ENCODE measurements around the gene GAMT. TPM values are rescaled to one million over a fixed set of nuclear protein-coding genes. Genes with fewer than 3 reads are reported as not detected.
"Not testable (repeated sequence)": the region's sequence is repeated elsewhere in the genome, so short reads cannot be mapped to it uniquely, and the experiment has no call there.

The GAMT gene
- total RNA-seq, 1 donor from 2014 or later, result 56.4 TPM

- no peaks in the 10 kb centered on the region for H3K27me3 ChIP-seq
- H3K36me3 ChIP-seq, result peaks cover 78 to 84% of the 10 kb centered on the region in 2 donors
- no peak overlapping the region for H3K4me3 ChIP-seq
- no peak for DNase-seq (ENCODE audit: low spot score in 2 of 2)
- H3K27ac ChIP-seq, result no peak overlapping the region
- H3K9me3 ChIP-seq, result no peaks in the 10 kb centered on the region
- TF ChIP-seq, protein P1, sequence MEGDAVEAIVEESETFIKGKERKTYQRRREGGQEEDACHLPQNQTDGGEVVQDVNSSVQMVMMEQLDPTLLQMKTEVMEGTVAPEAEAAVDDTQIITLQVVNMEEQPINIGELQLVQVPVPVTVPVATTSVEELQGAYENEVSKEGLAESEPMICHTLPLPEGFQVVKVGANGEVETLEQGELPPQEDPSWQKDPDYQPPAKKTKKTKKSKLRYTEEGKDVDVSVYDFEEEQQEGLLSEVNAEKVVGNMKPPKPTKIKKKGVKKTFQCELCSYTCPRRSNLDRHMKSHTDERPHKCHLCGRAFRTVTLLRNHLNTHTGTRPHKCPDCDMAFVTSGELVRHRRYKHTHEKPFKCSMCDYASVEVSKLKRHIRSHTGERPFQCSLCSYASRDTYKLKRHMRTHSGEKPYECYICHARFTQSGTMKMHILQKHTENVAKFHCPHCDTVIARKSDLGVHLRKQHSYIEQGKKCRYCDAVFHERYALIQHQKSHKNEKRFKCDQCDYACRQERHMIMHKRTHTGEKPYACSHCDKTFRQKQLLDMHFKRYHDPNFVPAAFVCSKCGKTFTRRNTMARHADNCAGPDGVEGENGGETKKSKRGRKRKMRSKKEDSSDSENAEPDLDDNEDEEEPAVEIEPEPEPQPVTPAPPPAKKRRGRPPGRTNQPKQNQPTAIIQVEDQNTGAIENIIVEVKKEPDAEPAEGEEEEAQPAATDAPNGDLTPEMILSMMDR (IDR thresholded peaks at IDR 0.05), result no peak
- H3K4me1 ChIP-seq, result peaks cover 0 to 2% of the 10 kb centered on the region in 2 donors
- intact Hi-C loops (cut with DNase I), result no loop called here
These were observed 20.6 kb upstream of the GAMT start for GRCh38 chr19:1421958-1422305.

- H3K27me3 ChIP-seq, result no peaks in the 10 kb centered on the region
- TF ChIP-seq, protein P1 (IDR thresholded peaks at IDR 0.05), result no peak
- H3K36me3 ChIP-seq, result peaks cover 73 to 81% of the 10 kb centered on the region in 2 donors
- H3K9me3 ChIP-seq, result no peaks in the 10 kb centered on the region
- intact Hi-C loops (cut with DNase I), result no loop called here
- H3K4me1 ChIP-seq, result peaks cover 4 to 7% of the 10 kb centered on the region in 2 donors
- no peak overlapping the region for H3K4me3 ChIP-seq
- DNase-seq (ENCODE audit: low spot score in 2 of 2), result no peak
- H3K27ac ChIP-seq, result no peak overlapping the region
These were observed 20.0 kb upstream of the GAMT start for GRCh38 chr19:1421218-1421957.

- TF ChIP-seq, protein P1 (IDR thresholded peaks at IDR 0.05), result no peak
- H3K4me1 ChIP-seq, result peaks cover 11 to 15% of the 10 kb centered on the region in 2 donors
- H3K27ac ChIP-seq, result no peak overlapping the region
- intact Hi-C loops (cut with DNase I), result no loop called here
- DNase-seq (ENCODE audit: low spot score in 2 of 2), result no peak
- no peaks in the 10 kb centered on the region for H3K9me3 ChIP-seq
- H3K27me3 ChIP-seq, result no peaks in the 10 kb centered on the region
- peaks cover 67 to 73% of the 10 kb centered on the region in 2 donors for H3K36me3 ChIP-seq
- no peak overlapping the region for H3K4me3 ChIP-seq
These were observed 19.2 kb upstream of the GAMT start for GRCh38 chr19:1420590-1420989.

- peaks cover 12 to 18% of the 10 kb centered on the region in 2 donors for H3K4me1 ChIP-seq
- H3K4me3 ChIP-seq; intact Hi-C loops (cut with DNase I); DNase-seq (ENCODE audit: low spot score in 2 of 2); H3K9me3 ChIP-seq; H3K27ac ChIP-seq; H3K27me3 ChIP-seq: not testable (repeated sequence)
- peaks cover 62 to 68% of the 10 kb centered on the region in 2 donors for H3K36me3 ChIP-seq
These were observed 18.7 kb upstream of the GAMT start for GRCh38 chr19:1420085-1420484.

DNA sequence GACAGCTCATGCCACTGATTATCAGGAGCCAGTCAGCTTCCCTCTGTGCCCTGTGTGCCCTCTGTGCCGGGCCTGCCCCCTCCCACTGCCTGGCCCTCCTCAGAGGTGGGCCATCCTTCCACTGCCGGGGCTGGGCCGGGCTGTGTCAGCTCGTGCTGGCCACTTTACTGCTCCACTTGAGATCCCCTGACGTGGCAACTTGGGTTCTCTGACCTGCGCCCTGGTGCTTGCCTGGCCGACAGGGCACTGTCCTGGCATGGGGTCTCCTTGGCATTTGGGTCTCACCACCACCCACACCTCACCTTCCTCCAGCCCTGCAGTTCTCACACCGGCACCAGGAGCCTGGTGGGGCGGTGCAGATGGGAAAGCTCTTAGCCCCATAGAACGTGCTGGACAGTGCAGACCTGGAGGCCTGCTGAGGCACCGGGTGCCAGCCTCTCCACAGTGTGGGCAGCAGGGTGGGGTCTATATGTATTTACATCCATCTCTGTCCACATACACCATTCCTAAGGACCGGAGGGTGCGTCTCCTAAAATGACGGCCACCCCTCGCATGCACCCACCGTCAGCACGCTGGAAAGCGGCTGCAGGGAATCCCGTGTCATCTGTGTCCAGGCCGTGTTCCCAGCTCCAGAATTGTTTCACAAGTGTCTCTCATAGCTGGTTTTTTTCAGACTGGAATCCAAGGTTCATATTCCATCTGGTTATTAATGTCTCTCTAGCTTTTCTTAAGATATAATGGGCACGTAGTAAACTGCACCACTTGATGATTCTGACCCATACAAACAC lies 17.8 kb upstream of the GAMT start:
- Histone ChIP-seq H3K36me3 (peaks cover 55 to 59% of the 10 kb centered on the region in 2 donors), H3K27ac (no peak overlapping the region), H3K4me3 (no peak overlapping the region), H3K9me3 (no peaks in the 10 kb centered on the region), H3K27me3 (no peaks in the 10 kb centered on the region), H3K4me1 (peaks cover 12 to 21% of the 10 kb centered on the region in 2 donors)
- no peak for DNase-seq (ENCODE audit: low spot score in 2 of 2)
- intact Hi-C loops (cut with DNase I), result no loop called here
- TF ChIP-seq, protein P1 (IDR thresholded peaks at IDR 0.05), result no peak

DNA sequence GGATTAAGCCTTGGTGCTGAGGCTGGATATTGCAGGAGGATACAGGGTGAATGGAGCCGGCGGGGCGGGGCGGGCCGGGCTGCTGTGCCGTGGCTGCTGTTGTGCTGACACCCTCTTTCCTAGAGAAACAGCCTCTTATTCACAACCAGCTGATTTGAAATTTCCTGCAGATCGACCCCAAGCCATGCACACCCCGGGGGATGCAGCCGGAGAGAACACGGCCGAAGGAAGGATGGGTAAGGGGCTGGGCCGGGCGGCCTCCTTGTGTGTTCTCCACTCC lies 17.1 kb upstream of the GAMT start:
- TF ChIP-seq, protein P1 (IDR thresholded peaks at IDR 0.05), result no peak
- intact Hi-C loops (cut with DNase I), result no loop called here
- no peak for DNase-seq (ENCODE audit: low spot score in 2 of 2)
- no peaks in the 10 kb centered on the region for H3K27me3 ChIP-seq
- no peaks in the 10 kb centered on the region for H3K9me3 ChIP-seq
- H3K27ac ChIP-seq, result no peak overlapping the region
- peaks cover 12 to 21% of the 10 kb centered on the region in 2 donors for H3K4me1 ChIP-seq
- H3K4me3 ChIP-seq, result no peak overlapping the region
- H3K36me3 ChIP-seq, result peaks cover 48 to 52% of the 10 kb centered on the region in 2 donors
